Nephron (organoid): ENCODE data around the gene PRPH.
A peak's percentile ranks its signal among the peaks of the same experiment; 100 is the strongest.
"Not testable (repeated sequence)": the region's sequence is repeated elsewhere in the genome, so short reads cannot be mapped to it uniquely, and the experiment has no call there.

Experiments used
- H3K27ac Mint-ChIP-seq, 3 experiments: 2 replicates each; pipeline ENCODE4 v1.8.0; 2020; ENCODE audit warnings: mixed read lengths in 3 of 3, mild to moderate bottlenecking in 2 of 3, moderate library complexity in 1 of 3
- H3K27me3 Mint-ChIP-seq: 2 replicates; pipeline ENCODE4 v1.8.0; 2021; ENCODE audit warnings: low read depth, mild to moderate bottlenecking, moderate library complexity, mixed read lengths
- H3K36me3 Mint-ChIP-seq: 2 replicates; pipeline ENCODE4 v1.8.0; 2020; ENCODE audit warnings: low read depth, mixed read lengths
- H3K4me1 Mint-ChIP-seq: 2 replicates; pipeline ENCODE4 v1.8.0; 2020; ENCODE audit warnings: mixed read lengths
- H3K4me3 Mint-ChIP-seq, 3 experiments: 2 replicates each; pipeline ENCODE4 v1.8.0; 2020; ENCODE audit warnings: mild to moderate bottlenecking in 3 of 3, mixed read lengths in 3 of 3, moderate library complexity in 2 of 3
- H3K9me3 Mint-ChIP-seq: 2 replicates; pipeline ENCODE4 v1.8.0; 2020; ENCODE audit warnings: mixed read lengths
- CTCF ChIP-seq, 3 experiments: fragments of 200-600 bp; sonication (generic); IDR thresholded peaks; one replicate each; pipeline ENCODE4 v1.5.0; 2021; ENCODE audit warnings: antibody characterized with exemption in 3 of 3; ENCODE audit not compliant: unreplicated experiment in 3 of 3

The PRPH gene

GRCh38 chr12:49305762-49306510, 11.0 kb downstream of the PRPH start:
- Mint-ChIP-seq H3K27me3 (peaks cover 68% of the 10 kb centered on the region), H3K4me1 (no peaks in the 10 kb centered on the region), H3K9me3 (no peaks in the 10 kb centered on the region), H3K4me3 (no peak overlapping the region), H3K27ac (no peak overlapping the region), H3K36me3 (no peaks in the 10 kb centered on the region)
- no peak for TF ChIP-seq CTCF (IDR thresholded peaks at IDR 0.05; ENCODE audit: unreplicated experiment in 3 of 3)

- peaks cover 56% of the 10 kb centered on the region for H3K27me3 Mint-ChIP-seq
- H3K4me1 Mint-ChIP-seq = no peaks in the 10 kb centered on the region
- no peak overlapping the region for H3K4me3 Mint-ChIP-seq
- no peaks in the 10 kb centered on the region for H3K36me3 Mint-ChIP-seq
- TF ChIP-seq CTCF (IDR thresholded peaks at IDR 0.05; ENCODE audit: unreplicated experiment in 3 of 3) = no peak
- no peak overlapping the region for H3K27ac Mint-ChIP-seq
- no peaks in the 10 kb centered on the region for H3K9me3 Mint-ChIP-seq
These were observed 14.4 kb downstream of the PRPH start for GRCh38 chr12:49309386-49309785.

- H3K9me3 Mint-ChIP-seq, H3K36me3 Mint-ChIP-seq, H3K4me1 Mint-ChIP-seq, H3K27ac Mint-ChIP-seq, H3K4me3 Mint-ChIP-seq: not testable (repeated sequence)
- peaks cover 55% of the 10 kb centered on the region for H3K27me3 Mint-ChIP-seq
These were observed 15.6 kb downstream of the PRPH start for GRCh38 chr12:49310451-49311000.

- no peak for TF ChIP-seq CTCF (IDR thresholded peaks at IDR 0.05; ENCODE audit: unreplicated experiment in 3 of 3)
- Mint-ChIP-seq H3K36me3 (no peaks in the 10 kb centered on the region), H3K27ac (no peak overlapping the region), H3K4me3 (no peak overlapping the region), H3K9me3 (no peaks in the 10 kb centered on the region), H3K4me1 (no peaks in the 10 kb centered on the region), H3K27me3 (peaks cover 30% of the 10 kb centered on the region)
These were observed 19.9 kb downstream of the PRPH start for GRCh38 chr12:49314811-49315210.

GRCh38 chr12:49317118-49317517, 22.2 kb downstream of the PRPH start:
- H3K4me3 Mint-ChIP-seq, H3K9me3 Mint-ChIP-seq, H3K4me1 Mint-ChIP-seq, H3K36me3 Mint-ChIP-seq, H3K27ac Mint-ChIP-seq: not testable (repeated sequence)
- peaks cover 18% of the 10 kb centered on the region for H3K27me3 Mint-ChIP-seq

- Mint-ChIP-seq H3K27me3 (peaks cover 13% of the 10 kb centered on the region), H3K4me3 (peak overlapping the region; percentile 40 to 70 (median 55)), H3K4me1 (peaks cover 14% of the 10 kb centered on the region)
- not testable (repeated sequence) for H3K9me3 Mint-ChIP-seq, H3K27ac Mint-ChIP-seq, H3K36me3 Mint-ChIP-seq
These were observed 25.6 kb downstream of the PRPH start for GRCh38 chr12:49320411-49321103.

GRCh38 chr12:49322367-49322707, 27.4 kb downstream of the PRPH start:
- Mint-ChIP-seq H3K36me3 (peaks cover 7% of the 10 kb centered on the region), H3K9me3 (no peaks in the 10 kb centered on the region), H3K27me3 (peaks cover 13% of the 10 kb centered on the region), H3K4me3 (peak overlapping the region; percentile 96 to 100 (median 97)), H3K27ac (peak overlapping the region in 2 of 3 experiments; percentile 72 to 86), H3K4me1 (peaks cover 14% of the 10 kb centered on the region)
- TF ChIP-seq CTCF (IDR thresholded peaks at IDR 0.05; ENCODE audit: unreplicated experiment in 3 of 3) = no peak
